Measurements from ENCODE around the gene VPS37C.

DNA sequence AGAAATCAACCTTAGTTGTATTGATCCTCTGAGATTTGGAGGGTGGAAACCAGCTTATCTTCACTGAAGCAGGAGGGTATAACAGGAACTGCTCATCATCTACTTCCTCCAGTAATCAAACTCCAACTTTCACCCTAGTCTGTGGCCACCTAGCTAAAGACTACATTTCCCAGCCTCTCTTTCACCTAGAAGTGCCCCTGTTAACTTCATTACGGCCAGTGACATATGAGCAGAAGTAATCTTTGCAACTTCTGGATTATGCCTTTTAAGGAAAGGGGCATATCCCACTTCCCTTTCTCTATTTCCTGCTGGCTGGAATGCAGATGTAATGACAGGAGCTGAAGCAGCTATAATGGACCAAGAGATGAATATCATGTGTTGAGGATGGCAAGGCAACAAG is 7.6 kb upstream of the VPS37C start:
- TF ChIP-seq, protein P1, sequence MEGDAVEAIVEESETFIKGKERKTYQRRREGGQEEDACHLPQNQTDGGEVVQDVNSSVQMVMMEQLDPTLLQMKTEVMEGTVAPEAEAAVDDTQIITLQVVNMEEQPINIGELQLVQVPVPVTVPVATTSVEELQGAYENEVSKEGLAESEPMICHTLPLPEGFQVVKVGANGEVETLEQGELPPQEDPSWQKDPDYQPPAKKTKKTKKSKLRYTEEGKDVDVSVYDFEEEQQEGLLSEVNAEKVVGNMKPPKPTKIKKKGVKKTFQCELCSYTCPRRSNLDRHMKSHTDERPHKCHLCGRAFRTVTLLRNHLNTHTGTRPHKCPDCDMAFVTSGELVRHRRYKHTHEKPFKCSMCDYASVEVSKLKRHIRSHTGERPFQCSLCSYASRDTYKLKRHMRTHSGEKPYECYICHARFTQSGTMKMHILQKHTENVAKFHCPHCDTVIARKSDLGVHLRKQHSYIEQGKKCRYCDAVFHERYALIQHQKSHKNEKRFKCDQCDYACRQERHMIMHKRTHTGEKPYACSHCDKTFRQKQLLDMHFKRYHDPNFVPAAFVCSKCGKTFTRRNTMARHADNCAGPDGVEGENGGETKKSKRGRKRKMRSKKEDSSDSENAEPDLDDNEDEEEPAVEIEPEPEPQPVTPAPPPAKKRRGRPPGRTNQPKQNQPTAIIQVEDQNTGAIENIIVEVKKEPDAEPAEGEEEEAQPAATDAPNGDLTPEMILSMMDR (IDR thresholded peaks at IDR 0.05 in 8 of 11, conservative IDR thresholded peaks at IDR 0.05 in 3 of 11): no peak
- no peak for TF ChIP-seq POLR2A (IDR thresholded peaks at IDR 0.05)
